Hematopoietic multipotent progenitor cell treated with erythropoietin and hydrocortisone succinate and interleukin-3 and kit ligand, for 17 days (in vitro differentiated cells): ENCODE measurements around the gene TBC1D22A.

ENCODE experiments used
- DNase-seq: peaks from one replicate; pipeline ENCODE4 v3.0.0-alpha.2; 2015; ENCODE audit warnings: low spot score

TBC1D22A gene

GRCh38 chr22:47032956-47033647 is 270.7 kb downstream of the TBC1D22A start:
- no peak for DNase-seq

- no peak for DNase-seq
Measured at GRCh38 chr22:47033648-47034000, 271.2 kb downstream of the TBC1D22A start.

- DNase-seq, result no peak
Measured at GRCh38 chr22:47034076-47034808, 271.8 kb downstream of the TBC1D22A start.

DNA sequence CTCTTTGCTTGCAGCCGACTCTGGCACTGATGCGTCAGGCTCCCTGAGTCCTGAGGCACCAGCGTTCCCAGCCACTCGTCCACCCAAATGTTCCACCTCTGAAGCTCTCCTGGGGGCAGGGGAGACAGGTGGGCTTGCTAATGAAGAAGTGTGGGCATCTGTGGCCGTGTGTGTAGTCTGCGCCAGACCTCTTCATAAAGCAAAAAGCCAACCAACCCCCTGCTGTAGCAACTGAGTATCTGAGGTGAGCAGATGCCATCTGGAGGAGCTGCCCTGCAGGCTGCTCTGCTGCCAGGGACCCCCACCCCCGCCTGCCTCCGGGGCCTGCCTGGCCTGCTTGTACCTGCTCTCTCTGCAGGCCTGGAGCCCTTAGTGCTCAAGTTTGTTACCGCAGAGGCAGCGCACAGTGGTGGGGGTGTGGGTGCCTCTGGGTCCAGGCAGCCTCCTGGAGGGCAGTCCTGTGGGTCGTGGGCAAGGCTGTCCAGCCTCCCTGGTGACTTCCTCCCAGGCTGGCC is 272.5 kb downstream of the TBC1D22A start:
- no peak for DNase-seq

- no peak for DNase-seq
Measured at GRCh38 chr22:47035425-47035881, 273.0 kb downstream of the TBC1D22A start.

- DNase-seq, result no peak
Measured at GRCh38 chr22:47036352-47036751, 273.9 kb downstream of the TBC1D22A start.

- DNase-seq, result no peak
Measured at GRCh38 chr22:47036936-47037485, 274.6 kb downstream of the TBC1D22A start.

DNA sequence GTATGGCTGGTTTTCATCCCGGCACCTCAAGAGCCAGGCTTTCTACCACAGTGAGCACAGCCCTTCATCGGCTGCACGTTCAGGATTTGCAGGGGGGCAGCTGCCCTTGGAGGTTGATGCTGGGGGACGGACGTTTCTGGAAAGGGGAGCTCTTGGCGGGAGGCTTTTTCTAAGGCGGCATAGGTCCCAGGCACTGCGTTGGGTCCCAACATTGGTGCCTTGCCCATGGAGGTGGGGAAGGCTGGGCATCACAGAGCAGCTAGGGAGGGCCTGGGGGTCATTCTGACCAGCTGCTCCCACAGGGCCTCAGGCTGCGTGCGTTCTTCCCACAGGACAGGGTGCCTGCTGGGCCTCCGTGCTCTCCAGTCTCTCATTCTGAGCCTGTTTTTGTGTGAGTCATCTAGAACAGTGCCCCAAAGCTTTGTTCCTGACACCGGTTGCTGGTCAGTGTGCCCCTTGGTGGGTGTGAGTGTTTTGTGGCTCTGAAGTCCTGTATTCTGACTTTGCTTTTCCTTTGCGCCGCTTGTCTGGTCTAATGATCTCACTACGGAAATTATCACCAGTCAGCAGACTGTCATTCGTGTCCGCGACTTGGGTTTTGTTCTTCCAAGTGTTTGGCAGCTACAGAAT is 275.9 kb downstream of the TBC1D22A start:
- no peak for DNase-seq

DNA sequence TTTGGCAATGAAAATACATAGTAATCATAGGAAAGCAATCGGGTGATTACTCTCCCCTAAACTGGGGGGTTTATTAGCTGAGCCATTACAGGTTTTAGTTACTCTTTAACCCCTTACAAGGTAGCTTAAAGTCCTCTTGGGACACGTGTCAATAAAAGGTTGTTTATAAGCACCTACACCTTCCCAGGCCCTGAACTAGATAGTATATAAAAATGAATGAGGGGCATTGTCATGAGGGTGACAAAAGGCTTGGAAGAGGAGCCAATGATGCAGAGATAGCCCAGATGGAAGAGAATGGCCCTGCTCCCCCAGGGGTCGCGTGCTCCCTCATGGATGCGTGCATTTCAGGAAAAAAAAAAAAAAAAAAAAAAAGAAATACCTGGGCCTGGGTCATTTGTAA is 276.9 kb downstream of the TBC1D22A start:
- DNase-seq, result no peak

DNA sequence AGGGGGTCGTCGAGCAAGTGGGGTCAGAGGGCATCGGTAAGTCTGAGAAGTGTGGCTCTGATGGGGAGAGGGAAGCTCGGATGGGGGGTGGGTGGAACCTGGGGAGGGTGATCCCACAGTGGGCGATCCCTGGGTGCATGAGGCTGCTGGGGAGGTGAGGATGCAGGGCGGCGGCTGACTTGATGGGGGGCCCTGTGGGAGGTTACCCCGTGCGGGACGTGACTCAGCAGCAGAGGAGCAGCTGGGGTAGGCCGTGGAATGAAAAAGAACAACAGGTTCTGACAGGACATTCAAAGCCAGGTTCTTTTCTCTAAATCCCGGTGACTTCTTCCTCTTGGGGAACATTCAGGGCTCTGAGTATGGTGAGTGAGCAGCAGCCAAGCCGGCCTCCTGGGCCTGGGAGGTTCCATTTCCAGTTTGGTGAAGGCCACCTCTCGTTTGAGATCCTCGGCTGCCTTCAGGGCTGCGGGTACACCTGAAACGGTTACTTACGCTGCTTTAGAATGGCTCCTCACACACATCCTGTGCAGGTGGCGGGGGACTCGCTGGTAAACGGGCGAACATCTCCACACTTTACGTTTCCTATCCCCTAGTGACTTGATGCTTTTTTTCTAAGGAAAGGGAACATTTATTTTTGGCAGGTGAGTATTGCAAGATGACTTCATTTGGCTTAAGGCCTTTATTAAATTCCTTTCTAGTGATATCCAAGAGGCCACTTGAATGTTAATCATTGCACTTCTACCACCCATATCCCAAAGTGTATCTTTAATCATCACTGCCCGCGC is 278.2 kb downstream of the TBC1D22A start:
- no peak for DNase-seq

DNA sequence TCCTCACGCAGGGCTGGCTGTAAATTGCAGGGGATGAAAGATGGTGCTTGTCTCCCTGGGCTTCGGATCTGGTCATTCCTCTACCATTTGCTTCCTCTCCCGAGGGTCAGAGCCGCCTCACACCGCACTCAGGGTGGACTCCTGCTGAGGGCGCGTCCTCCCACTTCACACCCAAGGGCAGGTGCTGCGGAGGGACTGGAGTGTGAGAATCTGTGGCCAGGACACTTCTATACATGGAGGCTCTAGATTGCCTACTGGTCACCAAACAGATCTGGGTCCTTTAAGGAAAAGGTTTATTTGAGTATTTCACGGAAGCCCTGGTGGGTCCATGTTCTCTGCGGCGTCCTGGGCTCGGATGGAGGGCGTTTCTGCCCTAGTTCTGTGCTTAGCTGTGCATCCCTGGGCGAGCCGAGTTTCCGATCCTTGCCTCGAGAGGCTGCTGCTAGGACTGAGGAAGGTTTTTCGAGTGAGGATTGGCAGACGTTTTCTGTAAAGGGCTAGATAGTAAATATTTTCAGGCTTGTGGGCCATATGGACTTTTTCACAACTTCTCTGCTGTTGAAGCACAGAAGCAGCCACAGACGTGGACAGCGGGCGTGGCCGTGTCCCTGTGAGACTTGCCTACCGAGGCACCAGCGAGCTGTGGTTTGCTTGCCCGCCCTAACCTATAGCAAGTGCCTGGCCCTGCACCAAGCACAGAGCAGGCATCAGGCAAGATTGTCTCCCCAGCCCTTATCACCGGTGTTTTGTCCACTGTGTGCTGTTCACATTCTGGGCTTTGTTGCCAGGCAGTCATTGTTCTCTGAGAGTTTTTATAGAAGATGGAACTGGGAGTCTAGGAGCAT is 279.0 kb downstream of the TBC1D22A start:
- no peak for DNase-seq

- no peak for DNase-seq
Measured at GRCh38 chr22:47042116-47042825, 279.8 kb downstream of the TBC1D22A start.

DNA sequence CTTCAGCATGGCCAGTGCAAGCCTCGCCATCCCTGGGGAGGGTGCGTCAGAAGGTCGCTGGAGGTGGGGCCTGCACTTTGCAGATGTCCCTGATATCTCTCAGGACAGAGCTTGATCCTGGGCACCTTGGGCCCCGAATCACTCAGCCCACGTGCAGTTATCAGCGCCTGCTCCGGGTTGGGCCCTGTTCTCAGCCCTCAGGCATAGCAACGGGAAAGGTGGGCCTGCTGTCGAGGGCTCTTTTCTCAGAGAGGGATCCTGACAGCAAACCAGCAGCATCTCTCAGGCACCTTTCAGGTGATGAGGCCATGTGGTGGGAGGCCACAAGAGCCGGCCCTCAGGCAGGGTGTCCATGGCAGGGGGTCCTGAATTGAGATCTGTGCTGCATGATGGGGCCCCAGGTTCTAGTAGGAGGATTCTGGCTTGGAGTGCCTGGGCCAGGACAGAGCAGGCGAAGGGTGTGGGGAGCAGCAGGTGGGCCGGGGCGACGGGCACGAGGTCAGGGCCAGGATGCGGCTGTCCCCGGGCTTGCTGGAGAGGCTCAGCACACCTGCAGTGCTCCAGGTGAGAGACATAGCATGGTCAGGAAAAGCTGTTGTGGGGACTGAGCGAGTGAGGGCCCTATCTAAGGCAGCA is 280.5 kb downstream of the TBC1D22A start:
- no peak for DNase-seq

- no peak for DNase-seq
Measured at GRCh38 chr22:47043835-47044721, 281.6 kb downstream of the TBC1D22A start.

DNA sequence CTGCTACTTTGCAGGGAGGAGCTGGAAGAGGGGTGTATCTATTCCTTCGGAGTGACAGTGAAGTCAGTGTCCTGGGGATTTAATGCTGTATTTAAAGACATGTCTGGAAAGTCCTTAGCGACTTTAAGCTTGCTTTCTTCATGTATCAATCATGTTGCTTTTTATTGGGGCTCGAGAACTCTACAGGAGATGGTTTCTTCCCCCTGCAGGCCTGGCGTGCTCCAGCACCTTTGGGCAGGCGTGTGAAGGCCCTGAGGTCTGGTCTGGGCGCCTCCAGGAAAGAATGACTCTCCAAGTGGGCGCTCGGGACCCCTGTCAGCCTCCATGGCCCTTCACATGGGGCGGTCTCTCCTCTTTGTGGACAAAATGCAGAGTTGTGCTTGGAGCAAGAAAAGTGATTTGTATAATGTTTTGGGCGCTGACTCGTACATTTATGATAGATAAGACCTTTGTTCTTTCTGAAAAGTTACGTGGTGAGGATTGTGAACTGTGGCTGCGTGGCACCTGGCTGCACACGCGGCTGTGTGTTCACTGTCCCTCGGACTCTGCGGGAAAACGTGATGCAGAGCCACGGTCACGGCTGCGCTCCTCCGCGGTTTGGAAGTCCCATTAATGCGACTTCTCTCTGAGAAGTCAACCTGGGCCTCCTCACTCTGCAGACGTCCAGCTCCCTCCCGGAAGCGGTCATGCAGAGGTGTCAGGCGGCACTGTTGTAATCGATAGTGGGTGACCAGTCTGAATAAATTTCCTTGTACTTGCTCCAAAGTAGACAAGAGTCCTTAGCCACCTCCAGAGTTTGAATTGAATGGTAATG is 282.5 kb downstream of the TBC1D22A start:
- no peak for DNase-seq

DNA sequence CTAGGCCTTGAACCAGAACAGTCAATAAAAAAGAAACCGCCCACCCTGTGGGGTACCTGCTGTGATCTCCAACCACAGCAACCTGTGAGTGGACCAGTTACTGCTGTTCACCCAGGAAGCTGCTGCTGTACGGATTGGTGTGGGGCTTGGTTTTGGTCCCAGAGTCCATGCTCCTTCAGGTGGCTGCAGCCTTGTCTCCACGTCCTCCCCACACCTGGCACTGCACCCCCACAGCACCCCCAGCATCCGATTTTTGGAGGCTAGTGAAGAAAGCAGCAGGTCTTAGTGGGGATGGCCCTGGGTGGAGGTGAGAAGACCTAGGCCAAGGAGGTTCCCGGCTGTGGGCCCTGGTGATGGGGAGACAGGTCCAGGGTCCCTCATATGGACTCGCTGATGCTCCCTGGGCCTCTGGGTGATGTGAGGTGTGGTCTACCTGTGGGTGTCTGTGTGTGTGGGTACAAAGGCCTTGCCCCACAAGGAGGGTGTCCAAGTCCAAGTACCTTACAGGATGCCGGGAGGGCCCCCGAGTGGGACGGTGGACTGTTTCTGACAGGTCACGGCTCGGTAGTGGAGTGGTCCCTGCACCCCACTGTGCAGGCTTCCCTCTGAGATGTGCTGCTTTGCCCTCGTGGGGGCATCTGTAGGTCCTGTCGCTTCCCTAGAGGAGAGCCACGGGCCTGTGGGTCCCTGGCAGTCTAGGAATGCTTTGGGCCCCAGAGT is 283.4 kb downstream of the TBC1D22A start:
- no peak for DNase-seq

GRCh38 chr22:47046411-47047065 is 284.1 kb downstream of the TBC1D22A start:
- no peak for DNase-seq
